GM15510 (cell line): ENCODE data around the gene PLXNB3.

ENCODE experiments used
- POLR2A ChIP-seq: IDR thresholded peaks from 3 replicates; pipeline ENCODE4 v1.6.1; 2011; ENCODE audit warnings: borderline replicate concordance; ENCODE audit not compliant: insufficient read length; ENCODE audit errors: extremely low read depth

Gene PLXNB3

DNA sequence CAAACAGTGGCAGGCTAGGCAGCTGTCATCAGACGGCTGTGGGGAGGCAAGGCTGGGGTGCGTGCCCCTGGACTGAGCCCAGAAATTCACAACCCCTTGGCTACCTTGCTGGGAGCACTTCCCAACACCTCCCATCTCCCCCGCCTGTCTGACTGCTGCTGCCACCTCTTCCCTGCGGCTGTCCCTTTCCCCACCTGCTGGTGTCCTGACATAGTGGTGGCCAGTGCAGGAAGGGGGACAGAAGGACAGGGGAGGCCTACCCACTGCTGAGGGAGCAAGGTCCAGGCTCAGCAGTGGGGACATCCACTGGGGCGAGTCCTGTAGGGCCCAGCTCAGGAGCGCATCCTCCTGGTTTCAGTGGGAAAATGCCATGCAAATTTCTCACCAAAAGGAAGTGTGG is 36.0 kb upstream of the PLXNB3 start:
- no peak for TF ChIP-seq POLR2A

DNA sequence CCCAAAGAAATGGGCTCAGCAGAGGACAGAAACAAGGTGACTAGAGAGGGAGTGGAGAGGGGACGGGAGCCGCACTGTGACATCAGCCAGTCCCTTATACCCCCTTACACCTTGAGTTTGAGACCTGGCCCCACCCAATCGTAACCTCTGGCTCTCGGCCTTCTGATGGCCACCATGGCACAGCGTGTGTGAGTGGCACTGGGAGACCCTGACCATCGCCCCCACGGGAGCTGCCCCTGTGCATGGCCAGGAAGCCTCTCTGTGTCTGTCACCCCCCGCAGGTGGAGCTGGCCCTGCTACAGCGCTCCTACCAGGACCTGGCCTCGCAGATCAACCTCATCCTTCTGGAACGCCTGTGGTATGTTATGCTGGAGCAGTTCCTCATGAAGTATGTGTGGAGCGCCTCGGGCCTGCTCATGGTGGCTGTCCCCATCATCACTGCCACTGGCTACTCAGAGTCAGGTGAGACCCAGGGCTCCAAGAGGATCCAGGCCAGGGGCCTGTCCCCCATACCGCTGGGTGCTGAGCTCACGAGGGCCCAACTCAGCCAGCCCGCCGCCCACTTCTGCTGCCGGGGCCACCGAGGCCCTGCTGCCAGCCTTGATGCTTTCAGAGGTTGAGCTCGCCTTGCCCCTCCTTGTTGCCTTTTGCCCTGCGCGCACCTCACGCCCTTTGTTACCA is 35.0 kb upstream of the PLXNB3 start:
- no peak for TF ChIP-seq POLR2A

DNA sequence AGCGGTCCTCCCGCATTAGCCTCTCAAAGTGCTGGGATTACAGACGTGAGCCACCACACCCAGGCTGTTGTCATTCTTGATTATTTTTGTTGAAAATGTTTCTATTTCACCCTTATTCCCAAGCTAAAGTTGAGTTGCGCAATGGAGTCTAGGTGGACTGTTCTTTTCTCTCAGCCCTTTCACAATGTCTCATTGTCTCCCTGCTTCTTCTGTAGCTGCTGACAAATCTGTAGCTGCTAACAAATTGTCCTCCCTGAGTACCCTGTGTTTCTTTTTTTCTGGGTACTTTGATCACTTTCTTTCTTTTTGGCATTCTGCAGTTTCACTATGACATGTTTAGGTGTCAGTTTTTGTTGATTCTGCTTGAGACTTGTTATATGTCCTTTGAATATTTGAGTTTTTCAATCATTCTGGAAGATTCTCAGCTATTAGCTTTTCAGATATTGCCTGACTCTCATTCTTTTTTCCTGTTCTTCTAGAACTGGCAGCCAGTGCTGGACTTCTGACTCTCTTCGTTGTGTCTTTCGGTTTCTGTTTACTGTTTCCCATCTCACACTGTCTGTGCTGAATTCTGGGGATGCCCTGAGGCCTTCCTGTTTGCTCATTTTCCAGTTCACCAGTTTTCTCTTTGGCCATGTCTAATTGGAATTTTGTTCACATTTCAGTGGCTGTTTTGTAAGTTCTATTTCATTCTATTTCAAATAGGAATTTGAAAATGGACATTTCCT is 32.8 kb upstream of the PLXNB3 start:
- no peak for TF ChIP-seq POLR2A

DNA sequence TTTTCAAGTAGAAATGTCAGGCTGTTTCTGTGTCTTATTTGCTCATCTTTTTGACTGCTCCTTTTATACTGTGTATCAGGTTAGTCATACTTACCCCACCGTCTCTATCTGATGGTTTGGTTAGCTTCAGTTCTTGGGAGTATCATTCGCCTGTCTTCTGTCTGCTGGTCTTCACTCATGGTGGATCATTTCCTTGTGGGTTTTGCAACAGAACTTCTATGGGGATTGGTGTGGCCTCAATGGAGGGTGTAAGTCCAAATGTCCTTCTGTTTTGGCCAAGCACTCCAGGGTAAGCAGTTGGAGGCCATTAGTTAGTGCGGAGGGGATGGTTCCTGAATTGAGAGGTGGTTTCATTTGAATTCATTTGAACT is 32.2 kb upstream of the PLXNB3 start:
- no peak for TF ChIP-seq POLR2A

DNA sequence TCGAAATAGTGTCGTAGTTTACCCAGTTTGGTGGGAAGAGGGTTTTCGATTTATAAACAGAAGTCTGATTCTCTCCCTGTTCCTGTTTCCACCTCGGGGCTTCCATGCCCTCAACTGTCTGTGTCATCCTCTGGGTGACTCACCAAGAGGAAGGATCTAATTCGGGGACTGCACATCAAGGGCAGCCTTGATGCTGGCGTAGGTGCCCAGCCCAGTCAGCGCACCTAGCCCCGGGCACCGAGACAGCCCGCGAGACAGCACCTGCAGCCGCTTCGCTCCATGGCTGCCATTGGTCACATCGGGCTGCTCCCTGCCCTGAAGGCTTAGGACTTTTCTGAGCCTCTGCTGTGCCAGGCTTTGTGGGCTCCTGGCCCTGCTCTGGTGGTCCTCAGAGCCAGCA is 31.6 kb upstream of the PLXNB3 start:
- TF ChIP-seq POLR2A, result no peak

DNA sequence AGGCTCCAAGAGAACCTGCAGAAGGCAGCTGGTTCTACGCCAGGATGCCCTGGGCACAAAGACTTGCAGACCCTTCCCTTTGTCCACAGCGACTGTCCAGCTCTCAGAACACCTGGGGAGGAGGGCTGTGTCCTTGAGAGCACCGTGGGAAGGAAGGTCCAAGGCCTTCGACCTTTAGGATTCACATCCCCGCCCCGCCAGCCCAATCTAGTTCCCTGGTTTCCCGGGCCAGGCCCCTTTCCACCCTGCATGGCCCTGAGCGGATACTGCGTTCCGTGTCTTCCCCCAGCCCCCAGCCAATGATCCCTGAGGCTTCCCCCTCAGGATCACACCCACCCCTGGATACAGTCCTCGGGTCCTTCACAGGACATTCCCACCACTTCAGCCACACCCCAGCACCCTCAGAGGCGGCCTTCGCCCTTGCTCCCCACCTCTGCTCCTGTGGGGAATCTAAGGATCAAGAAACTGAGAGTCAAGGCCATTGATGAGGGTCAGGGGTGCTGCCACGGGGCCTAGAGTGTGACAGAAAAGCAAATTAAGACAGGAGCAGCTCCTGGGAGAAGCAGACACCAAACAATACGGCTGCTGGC is 30.3 kb upstream of the PLXNB3 start:
- TF ChIP-seq POLR2A, result no peak

DNA sequence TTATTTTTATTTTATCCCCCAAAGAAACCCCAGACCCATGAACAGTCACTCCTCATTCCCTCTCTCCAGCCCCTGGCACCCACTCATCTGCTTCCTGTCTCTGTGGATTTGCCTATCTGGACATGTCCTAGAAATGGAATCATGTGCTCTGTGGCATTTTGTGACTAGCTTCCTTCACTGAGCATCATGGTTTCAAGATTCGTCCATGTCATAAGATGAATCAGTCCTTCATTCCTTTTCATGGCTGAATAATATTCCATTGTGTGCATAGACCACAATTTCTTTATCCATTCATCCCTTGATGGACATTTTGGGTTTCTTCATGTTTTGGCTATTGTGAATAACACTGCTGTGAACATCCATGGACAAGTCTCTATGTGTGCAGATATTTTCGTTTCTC is 29.2 kb upstream of the PLXNB3 start:
- TF ChIP-seq POLR2A, result no peak

DNA sequence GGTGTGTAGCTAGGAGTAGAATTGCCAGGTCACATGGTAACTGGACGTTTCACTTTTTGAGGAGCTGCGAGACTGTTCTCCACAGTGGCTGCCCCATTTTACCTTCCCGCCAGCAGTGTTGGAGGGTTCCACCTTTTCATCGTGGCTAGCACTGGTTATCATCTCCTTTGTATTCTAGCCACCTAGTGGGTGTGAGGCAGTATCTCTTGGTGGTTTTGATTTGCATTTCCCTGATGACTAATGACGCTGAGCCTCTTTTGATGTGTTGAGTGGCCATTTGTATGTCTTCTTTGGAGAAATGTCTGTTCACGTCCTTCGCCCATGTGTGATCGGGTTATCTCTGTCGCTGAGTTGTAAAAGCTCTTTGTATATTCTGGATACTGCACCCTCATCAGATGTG is 28.8 kb upstream of the PLXNB3 start:
- no peak for TF ChIP-seq POLR2A

DNA sequence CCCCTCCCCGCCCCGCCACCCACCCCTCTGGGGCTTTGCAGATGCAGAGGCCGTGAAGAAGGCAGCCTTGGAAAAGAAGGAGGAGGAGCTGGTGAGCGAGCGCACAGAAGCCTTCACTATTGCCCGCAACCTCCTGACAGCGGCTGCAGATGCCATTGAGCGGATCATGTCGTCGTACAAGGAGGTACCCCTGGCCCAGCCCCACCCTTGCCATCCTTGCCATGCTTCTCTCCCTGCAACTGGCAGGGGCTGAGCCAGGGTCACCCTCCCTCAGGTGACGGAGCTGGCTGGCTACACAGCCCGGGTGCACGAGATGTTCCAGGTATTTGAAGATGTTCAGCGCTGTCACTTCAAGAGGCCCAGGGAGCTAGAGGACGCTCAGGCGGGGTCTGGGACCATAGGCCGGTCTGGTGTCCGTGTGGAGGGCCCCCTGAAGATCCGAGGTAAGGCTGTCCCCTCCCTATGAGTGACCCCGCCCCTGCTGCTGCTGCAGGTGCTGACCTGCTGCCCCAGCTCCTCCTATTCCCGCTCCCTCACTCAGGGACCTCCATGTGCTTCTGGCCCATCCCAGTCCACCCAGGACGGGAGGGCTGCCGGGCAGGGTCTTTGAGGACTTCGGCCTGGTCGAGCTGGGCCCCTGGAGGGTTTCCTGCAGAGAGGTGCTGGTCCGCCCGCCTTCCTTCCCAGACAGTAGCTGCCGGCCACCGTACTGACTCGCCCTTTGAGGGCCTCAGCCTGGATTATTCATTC is 27.8 kb upstream of the PLXNB3 start:
- TF ChIP-seq POLR2A, result no peak

DNA sequence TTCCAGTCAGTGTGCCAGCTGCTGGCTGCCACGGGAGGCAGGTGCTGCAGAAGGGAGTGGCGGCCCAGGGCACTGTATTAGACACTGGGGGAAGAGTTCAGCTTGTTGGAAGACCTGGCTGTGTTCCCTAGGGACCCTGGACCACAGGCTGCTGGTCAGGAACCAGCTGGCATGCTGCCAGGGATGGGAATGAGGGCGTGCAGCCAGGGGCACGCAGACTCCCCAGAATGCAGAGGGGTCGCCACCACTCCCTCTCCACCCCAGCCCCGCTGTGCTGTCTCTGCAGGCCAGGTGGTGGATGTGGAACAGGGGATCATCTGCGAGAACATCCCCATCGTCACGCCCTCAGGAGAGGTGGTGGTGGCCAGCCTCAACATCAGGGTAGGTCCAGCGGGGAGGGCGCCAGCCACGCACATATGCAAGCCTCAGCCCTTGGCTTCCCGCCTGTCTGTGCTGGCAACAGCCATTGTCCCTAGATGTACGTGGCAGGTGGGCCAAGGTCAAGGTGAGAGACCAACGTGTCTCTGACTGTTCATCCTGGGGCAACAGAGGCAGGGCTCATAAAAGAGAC is 27.1 kb upstream of the PLXNB3 start:
- TF ChIP-seq POLR2A, result no peak

DNA sequence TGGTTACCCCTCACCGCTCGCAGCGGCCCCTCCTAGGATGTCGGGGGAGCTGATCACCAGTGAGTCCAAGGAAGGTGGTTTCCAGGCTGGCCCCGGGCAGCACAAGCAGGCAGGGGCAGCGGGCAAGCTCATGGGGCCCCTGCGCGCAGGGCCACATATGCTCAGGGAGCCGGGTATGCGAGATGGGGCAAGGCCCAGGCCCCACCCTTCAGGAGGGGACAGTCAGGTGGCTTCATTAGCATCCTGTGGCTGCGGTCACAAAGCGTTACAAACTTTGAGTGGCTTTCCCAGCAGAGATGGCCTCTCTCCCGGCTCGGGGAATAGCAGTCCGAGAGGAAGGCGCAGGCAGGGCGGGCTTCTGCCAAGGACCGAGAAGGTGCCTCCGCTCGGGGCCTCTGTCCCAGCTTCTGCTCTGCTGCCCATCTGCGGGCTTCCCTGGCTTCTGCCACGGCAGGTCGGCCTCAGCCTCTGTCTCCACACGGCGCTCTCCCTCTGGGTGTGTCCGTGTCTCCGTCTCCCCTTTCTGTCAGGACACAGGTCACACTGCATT is 25.9 kb upstream of the PLXNB3 start:
- TF ChIP-seq POLR2A, result no peak

DNA sequence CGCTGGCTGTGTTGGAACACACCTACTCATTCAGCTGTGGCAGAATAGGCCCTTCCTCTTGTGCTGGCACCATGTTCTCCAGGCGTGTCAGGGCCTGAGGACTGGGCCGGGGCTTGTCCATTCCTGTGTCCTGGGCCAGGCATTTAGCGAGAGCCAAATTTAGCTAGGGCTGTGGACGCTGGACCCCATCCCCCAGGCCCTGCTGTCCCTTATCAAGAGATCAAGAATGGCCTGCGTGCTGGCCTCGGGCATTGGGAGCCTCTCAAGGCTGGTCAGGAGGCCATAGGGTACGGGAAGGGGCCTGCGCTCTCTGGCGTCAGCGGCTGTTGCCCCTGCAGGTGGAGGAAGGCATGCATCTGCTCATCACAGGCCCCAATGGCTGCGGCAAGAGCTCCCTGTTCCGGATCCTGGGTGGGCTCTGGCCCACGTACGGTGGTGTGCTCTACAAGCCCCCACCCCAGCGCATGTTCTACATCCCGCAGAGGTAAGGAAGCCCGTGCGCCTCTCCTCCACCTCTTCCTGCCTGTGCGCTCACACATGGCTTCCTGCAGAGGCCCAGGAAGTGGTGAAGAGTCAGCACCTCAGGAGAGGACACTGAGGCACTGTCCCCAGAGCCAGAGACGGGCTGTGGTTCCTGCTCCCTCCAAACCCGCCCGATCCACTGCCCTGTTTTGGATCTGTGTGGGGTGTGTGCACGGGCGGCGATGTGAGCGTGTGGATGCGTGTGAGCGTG is 24.1 kb upstream of the PLXNB3 start:
- TF ChIP-seq POLR2A, result no peak

DNA sequence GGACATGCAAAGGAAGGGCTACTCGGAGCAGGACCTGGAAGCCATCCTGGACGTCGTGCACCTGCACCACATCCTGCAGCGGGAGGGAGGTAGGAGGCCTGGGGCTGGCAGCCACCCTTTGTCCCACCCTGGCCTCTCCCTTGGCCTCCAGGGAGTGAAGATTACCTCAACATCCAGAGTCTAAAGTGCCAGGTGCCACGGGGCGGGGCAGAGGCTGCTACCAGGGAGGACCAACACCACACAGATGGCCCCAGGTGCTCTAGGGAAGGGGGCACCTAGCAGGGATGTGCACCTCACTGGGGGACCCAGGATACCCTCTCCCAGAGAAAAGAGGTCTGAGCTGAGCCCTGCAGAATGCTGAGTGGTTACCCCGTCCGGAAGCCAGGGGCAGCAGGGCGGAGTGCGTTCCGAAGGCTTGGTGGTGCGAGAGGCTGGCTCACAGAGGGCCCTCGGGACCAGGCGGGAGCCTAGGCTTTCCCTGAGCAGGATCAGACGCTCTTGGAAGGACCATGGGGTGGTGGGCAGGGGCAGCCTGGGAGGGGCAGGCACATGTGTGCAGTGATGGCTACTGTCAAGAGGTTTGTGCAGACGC is 23.3 kb upstream of the PLXNB3 start:
- TF ChIP-seq POLR2A, result no peak

DNA sequence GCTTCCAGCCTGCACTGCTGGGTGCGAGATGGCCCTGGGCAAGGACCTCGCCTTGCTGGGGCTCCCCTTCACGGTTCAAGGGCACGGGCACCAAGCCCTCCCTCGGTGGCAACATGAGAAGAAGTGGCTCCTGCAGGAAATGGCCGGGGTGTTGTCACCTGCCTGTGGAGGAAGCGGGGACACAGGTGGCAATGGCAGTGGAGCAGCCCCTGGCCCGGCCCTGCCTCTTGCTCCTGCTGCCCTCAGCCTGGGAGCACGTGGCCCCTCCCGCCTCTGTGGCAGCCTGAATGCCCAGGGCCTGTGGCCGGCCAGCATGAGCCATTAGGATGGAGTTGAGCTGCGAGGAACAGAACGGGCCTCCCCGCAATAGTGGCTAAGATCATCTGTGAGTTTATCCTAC is 22.6 kb upstream of the PLXNB3 start:
- no peak for TF ChIP-seq POLR2A
